ENCODE data around the gene INPP5K. TPM values are rescaled to one million over a fixed set of nuclear protein-coding genes. Genes with fewer than 3 reads are reported as not detected.

The INPP5K gene
- total RNA-seq, 1 donor from 2014 or later = 19.4 TPM

- DNase-seq (ENCODE audit: low read depth, low spot score) = no peak
- Mint-ChIP-seq H3K27ac (ENCODE audit: unreplicated experiment) (no peak overlapping the region), H3K4me3 (peak overlapping the region; percentile 19), H3K36me3 (ENCODE audit: low read depth) (no peaks in the 10 kb centered on the region), H3K27me3 (ENCODE audit: low read depth) (no peaks in the 10 kb centered on the region), H3K4me1 (peaks cover 6% of the 10 kb centered on the region), H3K9me3 (no peaks in the 10 kb centered on the region)
- no peak for TF ChIP-seq CTCF (conservative IDR thresholded peaks at IDR 0.05)
Measured at GRCh38 chr17:1462164-1463112, 54.0 kb downstream of the INPP5K start.

DNA sequence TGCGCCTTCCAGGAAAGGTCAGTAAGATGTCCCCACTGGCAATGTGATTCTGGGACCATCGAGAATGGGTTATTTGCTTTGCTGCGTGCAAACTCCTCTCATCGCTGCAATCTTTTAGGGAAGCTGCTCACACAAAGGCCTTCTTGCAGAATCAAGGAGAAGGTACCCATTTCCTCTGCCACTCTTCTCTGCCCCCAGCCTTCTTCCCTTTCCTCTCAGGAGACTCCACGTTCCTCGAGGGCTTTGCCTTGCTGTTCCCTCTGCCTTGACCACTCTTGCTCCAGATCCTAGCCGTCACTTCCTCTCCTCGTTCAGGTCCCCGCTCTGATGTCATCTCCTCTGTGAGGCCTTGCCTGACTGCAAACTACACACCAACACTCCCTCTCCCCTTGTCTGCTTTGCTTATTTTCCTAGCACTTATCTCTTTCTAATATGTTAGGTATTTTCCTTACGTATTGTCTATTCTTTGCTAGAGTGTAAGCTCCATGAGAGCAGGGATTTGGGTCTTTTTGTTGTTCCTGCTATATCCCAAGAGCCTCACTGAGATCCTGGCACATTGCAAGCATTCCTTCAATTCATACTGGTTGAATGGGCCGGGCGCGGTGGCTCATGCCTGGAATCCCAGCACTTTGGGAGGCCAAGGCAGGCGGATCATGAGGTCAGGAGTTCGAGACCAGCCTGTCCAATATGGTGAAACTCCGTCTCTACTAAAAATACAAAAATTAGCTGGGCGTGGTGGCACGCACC, 55.0 kb downstream of the INPP5K start:
- no peak for TF ChIP-seq CTCF (conservative IDR thresholded peaks at IDR 0.05)
- no peaks in the 10 kb centered on the region for H3K9me3 Mint-ChIP-seq
- H3K27me3 Mint-ChIP-seq (ENCODE audit: low read depth) = no peaks in the 10 kb centered on the region
- H3K27ac Mint-ChIP-seq (ENCODE audit: unreplicated experiment) = no peak overlapping the region
- H3K36me3 Mint-ChIP-seq (ENCODE audit: low read depth) = no peaks in the 10 kb centered on the region
- peaks cover 11% of the 10 kb centered on the region for H3K4me1 Mint-ChIP-seq
- H3K4me3 Mint-ChIP-seq = peak overlapping the region; percentile 64
- DNase-seq (ENCODE audit: low read depth, low spot score) = no peak

GRCh38 chr17:1460233-1460632, 56.2 kb downstream of the INPP5K start:
- no peak for DNase-seq (ENCODE audit: low read depth, low spot score)
- H3K27me3 Mint-ChIP-seq (ENCODE audit: low read depth) = no peaks in the 10 kb centered on the region
- peaks cover 12% of the 10 kb centered on the region for H3K4me1 Mint-ChIP-seq
- H3K27ac Mint-ChIP-seq (ENCODE audit: unreplicated experiment) = no peak overlapping the region
- H3K9me3 Mint-ChIP-seq = no peaks in the 10 kb centered on the region
- H3K4me3 Mint-ChIP-seq = no peak overlapping the region
- no peaks in the 10 kb centered on the region for H3K36me3 Mint-ChIP-seq (ENCODE audit: low read depth)
- TF ChIP-seq CTCF (conservative IDR thresholded peaks at IDR 0.05) = no peak

- H3K4me3 Mint-ChIP-seq = peak within 1 kb of the TSS; percentile 99
- DNase-seq (ENCODE audit: low read depth, low spot score) = peak; percentile 99
- peak within 1 kb of the TSS; percentile 96 for H3K27ac Mint-ChIP-seq (ENCODE audit: unreplicated experiment)
- no peaks in the 10 kb centered on the region for H3K27me3 Mint-ChIP-seq (ENCODE audit: low read depth)
- H3K4me1 Mint-ChIP-seq = peaks cover 38% of the 10 kb centered on the region
- H3K9me3 Mint-ChIP-seq = no peaks in the 10 kb centered on the region
- no peak for TF ChIP-seq CTCF (conservative IDR thresholded peaks at IDR 0.05)
- no peaks in the 10 kb centered on the region for H3K36me3 Mint-ChIP-seq (ENCODE audit: low read depth)
Measured at GRCh38 chr17:1455797-1456599, 60.4 kb downstream of the INPP5K start, which contains the start of gene CRK. CRK (minus strand) TSS chr17:1456232; CDS start chr17:1456117, 115 bp downstream.

DNA sequence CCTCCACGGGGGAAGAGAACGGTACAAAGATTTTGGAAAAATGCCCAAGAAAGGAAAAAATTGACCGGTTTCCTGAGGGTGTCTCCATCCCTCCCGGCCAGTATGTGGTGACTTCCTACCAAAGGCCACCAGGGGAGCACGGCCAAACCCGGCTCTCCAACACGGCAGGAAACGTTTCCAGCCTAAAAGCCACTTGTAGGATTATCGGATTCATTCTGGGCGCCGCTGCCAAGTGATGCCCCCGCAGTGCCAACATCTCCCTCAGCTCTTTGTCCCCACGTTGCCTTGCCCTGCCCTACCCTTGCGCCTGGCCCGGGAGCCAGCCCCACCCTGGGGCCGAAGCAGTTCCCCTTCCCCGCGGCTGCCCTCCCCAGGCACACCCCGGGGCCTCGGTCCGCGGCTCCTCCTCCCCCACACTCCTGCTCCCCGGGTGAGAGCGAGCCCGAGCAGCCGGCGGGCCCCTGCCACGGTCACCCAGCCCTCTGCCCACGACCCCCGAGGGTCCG, 61.1 kb downstream of the INPP5K start:
- peak; percentile 68 for TF ChIP-seq CTCF (conservative IDR thresholded peaks at IDR 0.05)
- DNase-seq (ENCODE audit: low read depth, low spot score) = peak; percentile 49
- Mint-ChIP-seq H3K27ac (ENCODE audit: unreplicated experiment) (peak overlapping the region; percentile 96), H3K27me3 (ENCODE audit: low read depth) (no peaks in the 10 kb centered on the region), H3K4me1 (peaks cover 38% of the 10 kb centered on the region), H3K4me3 (peak overlapping the region; percentile 99), H3K9me3 (no peaks in the 10 kb centered on the region), H3K36me3 (ENCODE audit: low read depth) (no peaks in the 10 kb centered on the region)

Measured in neural crest cell (in vitro differentiated cells).